ENCODE measurements around the gene AFAP1.

Gene AFAP1

DNA sequence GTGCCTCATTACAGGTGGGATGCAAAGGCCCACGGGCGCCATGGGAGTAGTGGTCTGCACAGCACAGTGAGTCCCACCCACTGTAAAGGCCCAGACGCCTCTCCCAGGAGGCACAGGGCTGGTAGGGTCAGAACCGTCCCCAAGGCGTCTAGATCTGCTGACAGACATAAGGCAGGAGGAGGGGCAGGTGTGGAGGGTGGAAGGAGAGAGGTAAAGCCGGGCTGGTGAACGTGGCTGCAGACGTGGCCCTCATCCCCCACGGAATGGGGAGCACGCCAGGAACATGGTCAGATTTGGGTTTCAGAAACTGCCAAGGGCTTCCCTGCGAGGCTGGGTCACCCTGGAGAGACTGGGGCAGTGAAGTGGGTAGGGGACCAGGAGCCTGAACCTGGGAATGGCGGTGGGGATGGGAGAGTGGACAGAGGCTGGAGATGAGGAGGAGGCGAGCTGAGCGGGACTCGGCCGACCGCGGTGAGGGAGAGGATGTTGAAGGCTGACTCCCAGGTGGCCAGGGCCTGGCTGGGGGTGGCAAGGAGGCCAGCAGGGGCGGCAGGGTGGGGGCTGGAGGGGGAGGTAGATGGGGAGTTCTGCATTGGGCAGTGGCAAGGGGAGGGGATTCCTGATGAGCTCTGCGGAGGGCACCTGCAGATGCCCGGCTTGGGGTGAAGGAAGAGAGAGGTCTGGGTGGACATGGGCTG lies 184.9 kb downstream of the AFAP1 start:
- TF ChIP-seq FOXM1 (IDR thresholded peaks at IDR 0.05; ENCODE audit: borderline replicate concordance, low read depth) (no peak), EGR1 (IDR thresholded peaks at IDR 0.05) (no peak), EP300 (IDR thresholded peaks at IDR 0.05; ENCODE audit: borderline replicate concordance) (no peak), TCF12 (IDR thresholded peaks at IDR 0.05; ENCODE audit: low read depth) (no peak), NFIC (IDR thresholded peaks at IDR 0.05) (no peak), RAD21 (IDR thresholded peaks at IDR 0.05; ENCODE audit: low read depth) (no peak), YY1 (IDR thresholded peaks at IDR 0.05; ENCODE audit: low read depth) (no peak)
- TF ChIP-seq, protein P1, sequence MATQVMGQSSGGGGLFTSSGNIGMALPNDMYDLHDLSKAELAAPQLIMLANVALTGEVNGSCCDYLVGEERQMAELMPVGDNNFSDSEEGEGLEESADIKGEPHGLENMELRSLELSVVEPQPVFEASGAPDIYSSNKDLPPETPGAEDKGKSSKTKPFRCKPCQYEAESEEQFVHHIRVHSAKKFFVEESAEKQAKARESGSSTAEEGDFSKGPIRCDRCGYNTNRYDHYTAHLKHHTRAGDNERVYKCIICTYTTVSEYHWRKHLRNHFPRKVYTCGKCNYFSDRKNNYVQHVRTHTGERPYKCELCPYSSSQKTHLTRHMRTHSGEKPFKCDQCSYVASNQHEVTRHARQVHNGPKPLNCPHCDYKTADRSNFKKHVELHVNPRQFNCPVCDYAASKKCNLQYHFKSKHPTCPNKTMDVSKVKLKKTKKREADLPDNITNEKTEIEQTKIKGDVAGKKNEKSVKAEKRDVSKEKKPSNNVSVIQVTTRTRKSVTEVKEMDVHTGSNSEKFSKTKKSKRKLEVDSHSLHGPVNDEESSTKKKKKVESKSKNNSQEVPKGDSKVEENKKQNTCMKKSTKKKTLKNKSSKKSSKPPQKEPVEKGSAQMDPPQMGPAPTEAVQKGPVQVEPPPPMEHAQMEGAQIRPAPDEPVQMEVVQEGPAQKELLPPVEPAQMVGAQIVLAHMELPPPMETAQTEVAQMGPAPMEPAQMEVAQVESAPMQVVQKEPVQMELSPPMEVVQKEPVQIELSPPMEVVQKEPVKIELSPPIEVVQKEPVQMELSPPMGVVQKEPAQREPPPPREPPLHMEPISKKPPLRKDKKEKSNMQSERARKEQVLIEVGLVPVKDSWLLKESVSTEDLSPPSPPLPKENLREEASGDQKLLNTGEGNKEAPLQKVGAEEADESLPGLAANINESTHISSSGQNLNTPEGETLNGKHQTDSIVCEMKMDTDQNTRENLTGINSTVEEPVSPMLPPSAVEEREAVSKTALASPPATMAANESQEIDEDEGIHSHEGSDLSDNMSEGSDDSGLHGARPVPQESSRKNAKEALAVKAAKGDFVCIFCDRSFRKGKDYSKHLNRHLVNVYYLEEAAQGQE (IDR thresholded peaks at IDR 0.05; ENCODE audit: low read depth), result no peak
- TF ChIP-seq, protein P2, sequence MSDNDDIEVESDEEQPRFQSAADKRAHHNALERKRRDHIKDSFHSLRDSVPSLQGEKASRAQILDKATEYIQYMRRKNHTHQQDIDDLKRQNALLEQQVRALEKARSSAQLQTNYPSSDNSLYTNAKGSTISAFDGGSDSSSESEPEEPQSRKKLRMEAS (IDR thresholded peaks at IDR 0.05), result no peak
- TF ChIP-seq, protein P3, sequence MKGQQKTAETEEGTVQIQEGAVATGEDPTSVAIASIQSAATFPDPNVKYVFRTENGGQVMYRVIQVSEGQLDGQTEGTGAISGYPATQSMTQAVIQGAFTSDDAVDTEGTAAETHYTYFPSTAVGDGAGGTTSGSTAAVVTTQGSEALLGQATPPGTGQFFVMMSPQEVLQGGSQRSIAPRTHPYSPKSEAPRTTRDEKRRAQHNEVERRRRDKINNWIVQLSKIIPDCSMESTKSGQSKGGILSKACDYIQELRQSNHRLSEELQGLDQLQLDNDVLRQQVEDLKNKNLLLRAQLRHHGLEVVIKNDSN (IDR thresholded peaks at IDR 0.05), result no peak

DNA sequence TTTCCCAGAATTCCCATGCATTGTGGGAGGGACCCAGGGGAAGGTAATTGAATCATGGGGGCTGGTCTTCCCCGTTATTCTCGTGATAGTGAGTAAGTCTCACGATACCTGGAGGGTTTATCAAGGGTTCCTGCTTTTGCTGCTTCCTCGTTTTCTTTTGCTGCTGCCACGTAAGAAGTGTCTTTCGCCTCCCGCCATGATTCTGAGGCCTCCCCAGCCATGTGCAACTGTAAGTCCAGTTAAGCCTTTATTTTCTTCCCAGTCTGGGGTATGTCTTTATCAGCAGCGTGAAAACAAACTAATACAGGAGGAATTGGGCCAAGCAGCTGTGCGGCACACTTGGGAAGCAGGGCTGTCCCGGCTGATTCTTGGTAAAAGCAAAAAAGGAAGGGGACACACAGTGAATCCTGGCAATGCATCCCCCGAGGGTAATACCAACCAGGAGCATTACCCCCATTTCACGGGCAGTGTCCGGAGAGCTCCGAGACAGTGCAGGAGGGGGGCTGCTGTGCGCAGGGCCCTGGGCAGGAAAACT lies 185.7 kb downstream of the AFAP1 start:
- TF ChIP-seq YY1 (IDR thresholded peaks at IDR 0.05; ENCODE audit: low read depth) (no peak), EGR1 (IDR thresholded peaks at IDR 0.05) (no peak), CREB1 (IDR thresholded peaks at IDR 0.05; ENCODE audit: low read depth) (no peak)
- TF ChIP-seq, protein P1 (IDR thresholded peaks at IDR 0.05; ENCODE audit: low read depth), result no peak

DNA sequence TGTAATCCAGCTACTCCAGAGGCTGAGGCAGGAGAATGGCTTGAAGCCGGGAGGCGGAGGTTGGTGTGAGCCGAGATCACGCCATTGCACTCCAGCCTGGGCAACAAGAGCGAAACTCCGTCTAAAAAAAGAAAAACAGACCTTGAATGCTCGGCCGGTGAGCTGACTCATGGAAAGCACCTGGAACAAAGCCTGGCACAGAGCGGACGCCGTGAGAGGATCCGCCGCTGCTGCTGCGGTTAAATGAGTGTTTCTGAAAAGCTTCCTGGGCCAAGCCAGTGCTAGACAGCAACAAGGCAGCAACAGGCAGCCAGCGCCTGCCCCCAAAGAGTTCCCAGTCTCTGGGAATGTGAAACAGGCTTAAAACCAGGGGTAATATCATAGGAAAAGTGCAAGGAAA lies 186.4 kb downstream of the AFAP1 start:
- no peak for TF ChIP-seq EGR1 (IDR thresholded peaks at IDR 0.05)
- TF ChIP-seq CREB1 (IDR thresholded peaks at IDR 0.05; ENCODE audit: low read depth), result no peak
- no peak for TF ChIP-seq YY1 (IDR thresholded peaks at IDR 0.05; ENCODE audit: low read depth)
- no peak for TF ChIP-seq NFIC (IDR thresholded peaks at IDR 0.05)
- TF ChIP-seq, protein P3 (IDR thresholded peaks at IDR 0.05), result no peak
- TF ChIP-seq ZBTB7A (IDR thresholded peaks at IDR 0.05; ENCODE audit: low read depth), result no peak
- TF ChIP-seq, protein P2 (IDR thresholded peaks at IDR 0.05), result no peak
- no peak for TF ChIP-seq TCF12 (IDR thresholded peaks at IDR 0.05; ENCODE audit: low read depth)
- TF ChIP-seq TAF1 (IDR thresholded peaks at IDR 0.05; ENCODE audit: low read depth), result no peak
- TF ChIP-seq FOXM1 (IDR thresholded peaks at IDR 0.05; ENCODE audit: borderline replicate concordance, low read depth), result no peak
- TF ChIP-seq, protein P1 (IDR thresholded peaks at IDR 0.05; ENCODE audit: low read depth), result no peak
- TF ChIP-seq RAD21 (IDR thresholded peaks at IDR 0.05; ENCODE audit: low read depth), result no peak
- no peak for TF ChIP-seq EP300 (IDR thresholded peaks at IDR 0.05; ENCODE audit: borderline replicate concordance)
- no peak for TF ChIP-seq TEAD4 (IDR thresholded peaks at IDR 0.05)
- TF ChIP-seq CEBPB (IDR thresholded peaks at IDR 0.05), result no peak

DNA sequence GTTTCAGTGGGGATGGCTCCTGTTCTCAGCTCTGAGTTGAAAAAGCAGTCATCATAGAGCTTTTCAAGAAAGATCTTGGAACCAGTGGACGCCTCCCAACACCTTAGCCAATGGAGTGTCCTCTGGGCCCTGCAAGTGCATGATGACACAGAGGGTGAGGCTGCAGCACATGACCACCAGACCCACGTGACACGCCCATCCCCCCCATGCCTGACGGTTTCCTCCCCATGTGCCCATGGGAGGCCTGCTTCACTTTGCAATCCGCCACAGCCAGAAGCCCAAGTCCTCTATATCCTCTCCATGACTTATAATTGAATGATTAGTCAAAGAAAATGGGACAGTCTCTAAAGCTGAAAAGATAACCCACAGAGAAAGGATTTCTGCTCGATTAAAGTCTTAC lies 187.0 kb downstream of the AFAP1 start:
- TF ChIP-seq TEAD4 (IDR thresholded peaks at IDR 0.05) (no peak), FOXM1 (IDR thresholded peaks at IDR 0.05; ENCODE audit: borderline replicate concordance, low read depth) (no peak), TCF12 (IDR thresholded peaks at IDR 0.05; ENCODE audit: low read depth) (no peak), NFIC (IDR thresholded peaks at IDR 0.05) (no peak), YY1 (IDR thresholded peaks at IDR 0.05; ENCODE audit: low read depth) (no peak), TAF1 (IDR thresholded peaks at IDR 0.05; ENCODE audit: low read depth) (no peak)
- TF ChIP-seq, protein P3 (IDR thresholded peaks at IDR 0.05), result peak; percentile 60
